ENCODE measurements around the gene DSCAML1.
"Not testable (repeated sequence)": the region's sequence is repeated elsewhere in the genome, so short reads cannot be mapped to it uniquely, and the experiment has no call there.

The DSCAML1 gene

GRCh38 chr11:117405898-117406297 is 391.1 kb downstream of the DSCAML1 start:
- not testable (repeated sequence) for DNase-seq (ENCODE audit: low read depth)

GRCh38 chr11:117399100-117399840 is 397.7 kb downstream of the DSCAML1 start:
- not testable (repeated sequence) for DNase-seq (ENCODE audit: low read depth)

GRCh38 chr11:117398618-117399017 is 398.4 kb downstream of the DSCAML1 start:
- not testable (repeated sequence) for DNase-seq (ENCODE audit: low read depth)

- DNase-seq (ENCODE audit: low read depth), result no peak
Measured at GRCh38 chr11:117396970-117397369, 400.0 kb downstream of the DSCAML1 start.

GRCh38 chr11:117395476-117395875 is 401.5 kb downstream of the DSCAML1 start:
- DNase-seq (ENCODE audit: low read depth), result no peak

- DNase-seq (ENCODE audit: low read depth), result no peak
Measured at GRCh38 chr11:117394221-117394925, 402.6 kb downstream of the DSCAML1 start.

GRCh38 chr11:117392979-117393378 is 404.0 kb downstream of the DSCAML1 start:
- no peak for DNase-seq (ENCODE audit: low read depth)

GRCh38 chr11:117392001-117392690 is 404.9 kb downstream of the DSCAML1 start:
- no peak for DNase-seq (ENCODE audit: low read depth)

GRCh38 chr11:117391181-117391580 is 405.8 kb downstream of the DSCAML1 start:
- no peak for DNase-seq (ENCODE audit: low read depth)

GRCh38 chr11:117390743-117391142 is 406.3 kb downstream of the DSCAML1 start:
- no peak for DNase-seq (ENCODE audit: low read depth)

GRCh38 chr11:117387992-117388755 is 408.8 kb downstream of the DSCAML1 start:
- DNase-seq (ENCODE audit: low read depth), result peak; percentile 63

- DNase-seq (ENCODE audit: low read depth), result no peak
Measured at GRCh38 chr11:117385906-117386305, 411.1 kb downstream of the DSCAML1 start.

GRCh38 chr11:117385471-117385870 is 411.5 kb downstream of the DSCAML1 start:
- DNase-seq (ENCODE audit: low read depth), result no peak

GRCh38 chr11:117384045-117384444 is 413.0 kb downstream of the DSCAML1 start:
- DNase-seq (ENCODE audit: low read depth), result peak; percentile 58

GRCh38 chr11:117382746-117383145 is 414.3 kb downstream of the DSCAML1 start:
- no peak for DNase-seq (ENCODE audit: low read depth)

GRCh38 chr11:117381481-117382387 is 415.3 kb downstream of the DSCAML1 start:
- DNase-seq (ENCODE audit: low read depth), result no peak

- no peak for DNase-seq (ENCODE audit: low read depth)
Measured at GRCh38 chr11:117380676-117381075, 416.3 kb downstream of the DSCAML1 start.

- no peak for DNase-seq (ENCODE audit: low read depth)
Measured at GRCh38 chr11:117378976-117379865, 417.8 kb downstream of the DSCAML1 start.
